ENCODE measurements around the gene MMP17. TPM values are rescaled to one million over a fixed set of nuclear protein-coding genes. Genes with fewer than 3 reads are reported as not detected.

MMP17 gene
- total RNA-seq, 2 donors from 2014 or later = 10.9 to 12.0 TPM

- H3K4me1 Mint-ChIP-seq = peaks cover 6% of the 10 kb centered on the region
- peaks cover 68% of the 10 kb centered on the region for H3K36me3 Mint-ChIP-seq (ENCODE audit: low read depth)
- H3K27me3 Mint-ChIP-seq (ENCODE audit: insufficient read depth) = no peaks in the 10 kb centered on the region
- no peak overlapping the region for H3K4me3 ChIP-seq (ENCODE audit: low read length)
- H3K36me3 ChIP-seq (ENCODE audit: control insufficient read depth, insufficient read depth, low read length) = peaks cover 34% of the 10 kb centered on the region
- H3K27me3 ChIP-seq (ENCODE audit: control insufficient read depth, insufficient read depth, low read length, poor library complexity, severe bottlenecking) = no peaks in the 10 kb centered on the region
- no peak for TF ChIP-seq CTCF (conservative IDR thresholded peaks at IDR 0.05)
- DNase-seq = no peak
- H3K27ac Mint-ChIP-seq = peak overlapping the region; percentile 68
- no peaks in the 10 kb centered on the region for H3K9me3 ChIP-seq (ENCODE audit: control insufficient read depth, low read length)
- WGBS, 2 experiments (ENCODE audit: insufficient coverage in 1 of 2, insufficient read length in 1 of 2) = 99 to 100% methylated on average over 3 to 6 of the region's 6 CpGs
- no peak overlapping the region for H3K9ac ChIP-seq (ENCODE audit: extremely low read depth, low read length, poor library complexity, severe bottlenecking)
- H3K4me3 Mint-ChIP-seq = no peak overlapping the region
- peaks cover 4% of the 10 kb centered on the region for H3K4me1 ChIP-seq (ENCODE audit: control insufficient read depth, insufficient read depth, low read length)
- H3K27ac ChIP-seq (ENCODE audit: low read depth, low read length) = no peak overlapping the region
- peaks cover 2% of the 10 kb centered on the region for H3K9me3 Mint-ChIP-seq
Observed at GRCh38 chr12:131796411-131796736, 31.8 kb upstream of the MMP17 start.

GRCh38 chr12:131796754-131797587, 31.2 kb upstream of the MMP17 start:
- DNase-seq = peak; percentile 86
- no peaks in the 10 kb centered on the region for H3K27me3 ChIP-seq (ENCODE audit: control insufficient read depth, insufficient read depth, low read length, poor library complexity, severe bottlenecking)
- Mint-ChIP-seq H3K27ac (peak overlapping the region; percentile 69), H3K4me3 (no peak overlapping the region), H3K9me3 (no peaks in the 10 kb centered on the region), H3K27me3 (ENCODE audit: insufficient read depth) (no peaks in the 10 kb centered on the region), H3K36me3 (ENCODE audit: low read depth) (peaks cover 68% of the 10 kb centered on the region), H3K4me1 (peaks cover 6% of the 10 kb centered on the region)
- peaks cover 34% of the 10 kb centered on the region for H3K36me3 ChIP-seq (ENCODE audit: control insufficient read depth, insufficient read depth, low read length)
- 90 to 95% methylated on average over 5 to 28 of the region's 28 CpGs for WGBS, 2 experiments (ENCODE audit: insufficient coverage in 1 of 2, insufficient read length in 1 of 2)
- peaks cover 4% of the 10 kb centered on the region for H3K4me1 ChIP-seq (ENCODE audit: control insufficient read depth, insufficient read depth, low read length)
- no peaks in the 10 kb centered on the region for H3K9me3 ChIP-seq (ENCODE audit: control insufficient read depth, low read length)
- H3K27ac ChIP-seq (ENCODE audit: low read depth, low read length) = no peak overlapping the region
- peak; percentile 56 for TF ChIP-seq CTCF (conservative IDR thresholded peaks at IDR 0.05)
- H3K4me3 ChIP-seq (ENCODE audit: low read length) = no peak overlapping the region
- H3K9ac ChIP-seq (ENCODE audit: extremely low read depth, low read length, poor library complexity, severe bottlenecking) = no peak overlapping the region

- no peak overlapping the region for H3K27ac Mint-ChIP-seq
- TF ChIP-seq CTCF (conservative IDR thresholded peaks at IDR 0.05) = no peak
- peaks cover 4% of the 10 kb centered on the region for H3K4me1 ChIP-seq (ENCODE audit: control insufficient read depth, insufficient read depth, low read length)
- no peak overlapping the region for H3K27ac ChIP-seq (ENCODE audit: low read depth, low read length)
- H3K27me3 Mint-ChIP-seq (ENCODE audit: insufficient read depth) = no peaks in the 10 kb centered on the region
- WGBS, 2 experiments (ENCODE audit: insufficient coverage in 1 of 2, insufficient read length in 1 of 2) = 94 to 95% methylated on average over 8 to 10 of the region's 10 CpGs
- H3K9ac ChIP-seq (ENCODE audit: extremely low read depth, low read length, poor library complexity, severe bottlenecking) = no peak overlapping the region
- H3K9me3 Mint-ChIP-seq = no peaks in the 10 kb centered on the region
- H3K4me3 ChIP-seq (ENCODE audit: low read length) = no peak overlapping the region
- DNase-seq = no peak
- no peaks in the 10 kb centered on the region for H3K27me3 ChIP-seq (ENCODE audit: control insufficient read depth, insufficient read depth, low read length, poor library complexity, severe bottlenecking)
- H3K9me3 ChIP-seq (ENCODE audit: control insufficient read depth, low read length) = no peaks in the 10 kb centered on the region
- peaks cover 34% of the 10 kb centered on the region for H3K36me3 ChIP-seq (ENCODE audit: control insufficient read depth, insufficient read depth, low read length)
- peaks cover 6% of the 10 kb centered on the region for H3K4me1 Mint-ChIP-seq
- H3K4me3 Mint-ChIP-seq = no peak overlapping the region
- peaks cover 66% of the 10 kb centered on the region for H3K36me3 Mint-ChIP-seq (ENCODE audit: low read depth)
Observed at GRCh38 chr12:131797588-131797934, 30.6 kb upstream of the MMP17 start.
